ENCODE data around the gene CATSPER4. TPM values are rescaled to one million over a fixed set of nuclear protein-coding genes. Genes with fewer than 3 reads are reported as not detected.
A peak's percentile ranks its signal among the peaks of the same experiment; 100 is the strongest.

CATSPER4 gene
- total RNA-seq, 1 experiment from 2014 or later = not detected

DNA sequence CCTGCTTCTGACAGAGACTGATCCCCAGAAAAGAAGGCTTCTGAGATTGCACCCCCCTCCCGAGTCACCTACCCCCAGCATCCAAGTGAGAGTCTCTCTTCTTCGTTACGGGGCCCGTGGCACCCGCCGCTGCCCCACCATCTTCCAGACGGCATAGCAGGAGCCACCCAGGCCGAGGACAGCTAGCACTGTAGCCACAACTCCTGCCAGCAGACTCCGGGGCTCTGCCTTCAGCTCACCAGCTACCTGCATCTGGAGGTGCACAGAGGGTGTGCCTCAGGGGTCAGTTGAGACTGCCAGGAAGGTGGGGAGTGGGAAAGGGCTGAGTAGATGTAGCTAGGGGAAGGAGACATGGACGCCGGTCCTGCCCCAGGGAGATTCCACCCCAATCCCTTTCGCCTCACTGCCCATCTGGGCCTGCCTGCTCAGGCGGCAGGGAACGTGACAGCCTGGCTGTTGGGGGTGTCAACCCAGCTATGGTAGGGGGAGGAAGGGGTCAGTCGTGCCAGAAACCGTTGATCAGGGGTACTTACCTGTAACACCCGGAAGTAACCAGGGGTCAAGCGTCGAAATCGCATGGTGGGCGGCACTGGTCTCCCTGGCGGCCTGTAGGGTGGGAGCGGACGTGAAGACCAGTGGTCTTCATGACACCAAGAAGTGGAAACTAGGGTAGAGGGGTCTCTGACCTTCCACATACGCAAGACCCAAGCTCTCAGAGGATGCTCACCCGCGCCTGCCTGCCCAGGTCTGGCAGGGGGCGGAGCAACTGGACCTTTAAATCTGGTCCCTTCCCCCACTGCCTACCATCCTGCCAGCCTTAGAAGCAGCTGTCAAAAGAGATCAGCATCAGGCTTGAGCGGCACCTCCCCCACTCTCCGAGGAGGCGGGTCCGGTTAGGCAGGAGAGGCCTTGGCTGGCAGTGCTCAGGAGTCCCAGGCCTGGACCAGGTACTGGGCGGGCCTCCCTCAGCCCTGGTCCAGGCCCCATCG lies 19.0 kb upstream of the CATSPER4 start, which contains the start of gene ZNF593OS:
TSS of gene ZNF593OS (minus strand) at position 749 of the 989 bp plus-strand sequence. CDS start at position 578, 171 bp downstream.
- H3K36me3 ChIP-seq = no peaks in the 10 kb centered on the region
- peak; percentile 41 to 45 for DNase-seq
- H3K4me1 ChIP-seq = peaks cover 28% of the 10 kb centered on the region
- H3K4me3 ChIP-seq = peak within 1 kb of the TSS; percentile 92; the same call in 1 of the 2 replicates
- no peak within 1 kb of the TSS for H3K27ac ChIP-seq
- no peaks in the 10 kb centered on the region for H3K27me3 ChIP-seq
- no peaks in the 10 kb centered on the region for H3K9me3 ChIP-seq (replicated peaks)

- H3K27me3 ChIP-seq = no peaks in the 10 kb centered on the region
- H3K9me3 ChIP-seq (replicated peaks) = no peaks in the 10 kb centered on the region
- no peaks in the 10 kb centered on the region for H3K36me3 ChIP-seq
- no peak overlapping the region for H3K4me3 ChIP-seq
- no peak overlapping the region for H3K27ac ChIP-seq
- H3K4me1 ChIP-seq = peaks cover 5% of the 10 kb centered on the region; the same call in 1 of the 2 replicates
- DNase-seq = no peak
Measured at GRCh38 chr1:26175346-26175745, 15.1 kb upstream of the CATSPER4 start.

DNA sequence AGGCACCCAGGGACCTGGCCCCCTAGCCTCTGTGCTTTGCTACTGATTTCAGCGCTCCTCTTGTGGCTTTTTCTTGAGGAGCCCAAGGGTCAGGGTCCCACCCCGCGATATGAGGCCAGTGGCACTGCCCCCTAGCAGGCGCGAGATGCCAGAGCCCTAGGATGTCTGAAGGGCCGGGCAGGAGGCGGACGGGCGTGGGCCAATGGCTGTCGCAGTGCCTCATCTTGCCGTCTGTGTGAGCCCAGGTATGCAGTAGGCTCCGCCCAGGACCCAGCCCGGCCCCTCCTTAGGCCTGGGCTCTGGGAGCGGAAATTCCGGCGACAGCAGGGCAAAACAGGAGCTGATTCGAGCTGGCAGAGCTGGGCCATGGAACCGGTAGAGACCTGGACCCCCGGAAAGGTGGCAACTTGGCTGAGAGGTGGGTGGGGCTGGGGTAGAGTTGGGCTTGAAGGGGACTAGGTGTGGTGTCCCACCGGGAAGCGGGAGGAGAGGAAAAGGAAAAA lies 13.2 kb upstream of the CATSPER4 start, which contains the start of gene CNKSR1:
TSS of gene CNKSR1 (plus strand) at position 310 of the 503 bp plus-strand sequence. CDS start at position 367, 57 bp downstream.
- no peak for DNase-seq
- Histone ChIP-seq H3K9me3 (replicated peaks) (no peaks in the 10 kb centered on the region), H3K27me3 (no peaks in the 10 kb centered on the region), H3K4me3 (no peak within 1 kb of the TSS), H3K4me1 (no peaks in the 10 kb centered on the region), H3K27ac (no peak within 1 kb of the TSS), H3K36me3 (no peaks in the 10 kb centered on the region)

- DNase-seq = no peak
- Histone ChIP-seq H3K27me3 (no peaks in the 10 kb centered on the region), H3K4me1 (no peaks in the 10 kb centered on the region), H3K36me3 (no peaks in the 10 kb centered on the region), H3K4me3 (no peak overlapping the region), H3K27ac (no peak overlapping the region), H3K9me3 (replicated peaks) (no peaks in the 10 kb centered on the region)
Measured at GRCh38 chr1:26180010-26180506, 10.3 kb upstream of the CATSPER4 start.

DNA sequence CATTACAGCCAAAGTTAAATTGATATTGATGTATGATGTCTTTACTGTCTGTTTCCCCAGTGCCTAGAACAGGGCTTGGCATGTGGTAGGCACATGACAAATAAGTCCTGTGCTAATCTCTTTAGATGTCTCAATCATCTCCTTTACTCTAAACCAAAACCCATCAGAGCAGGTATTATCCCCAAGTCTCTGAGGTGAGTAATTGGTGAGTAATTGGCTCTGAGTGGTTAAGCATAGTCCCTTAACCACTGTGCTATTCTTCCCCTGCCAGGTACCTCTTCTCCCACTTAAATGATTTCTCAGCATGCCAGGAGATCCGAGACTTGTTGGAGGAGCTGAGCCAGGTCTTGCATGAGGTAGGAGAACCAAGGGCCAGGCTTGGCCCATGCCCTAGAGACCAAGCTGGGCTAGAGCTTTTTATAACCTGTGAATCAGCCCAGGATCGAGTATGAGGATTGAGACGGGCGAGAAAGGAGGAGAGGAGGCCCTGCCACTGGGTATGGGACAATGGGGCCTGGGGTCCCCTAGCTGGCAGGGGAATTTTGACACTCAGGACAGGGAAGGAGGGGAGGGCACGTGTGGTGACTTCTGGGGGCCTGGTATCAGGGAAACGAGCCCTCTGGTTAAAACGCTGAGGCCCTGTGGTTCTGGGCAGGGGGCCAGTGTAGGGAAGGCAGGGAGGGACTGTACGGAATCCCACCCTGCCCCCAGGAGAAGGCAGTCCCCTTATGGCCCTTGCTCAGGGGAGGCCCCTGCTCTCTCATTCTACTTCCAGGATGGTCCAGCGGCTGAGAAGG lies 8.6 kb upstream of the CATSPER4 start:
- DNase-seq = no peak
- no peaks in the 10 kb centered on the region for H3K4me1 ChIP-seq
- no peak overlapping the region for H3K27ac ChIP-seq
- H3K36me3 ChIP-seq = no peaks in the 10 kb centered on the region
- H3K9me3 ChIP-seq (replicated peaks) = no peaks in the 10 kb centered on the region
- H3K27me3 ChIP-seq = no peaks in the 10 kb centered on the region
- H3K4me3 ChIP-seq = no peak overlapping the region

DNA sequence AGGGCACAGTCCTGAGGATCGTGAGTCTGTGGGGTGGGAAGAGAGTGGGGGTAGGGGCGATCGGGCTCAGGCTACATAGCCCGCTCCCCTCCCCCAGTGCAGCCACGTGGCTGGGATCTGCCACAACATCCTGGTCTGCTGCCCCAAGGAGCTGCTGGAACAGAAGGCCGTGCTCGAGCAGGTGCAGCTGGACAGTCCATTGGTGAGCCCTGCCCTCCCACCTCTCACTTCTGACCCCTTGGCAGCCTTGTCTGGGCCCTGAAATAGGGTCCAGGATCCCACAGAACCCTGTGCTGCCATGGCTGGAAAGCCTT lies 8.1 kb upstream of the CATSPER4 start:
- Histone ChIP-seq H3K4me3 (no peak overlapping the region), H3K27me3 (no peaks in the 10 kb centered on the region), H3K4me1 (no peaks in the 10 kb centered on the region), H3K9me3 (replicated peaks) (no peaks in the 10 kb centered on the region), H3K27ac (no peak overlapping the region), H3K36me3 (no peaks in the 10 kb centered on the region)
- DNase-seq = no peak

- DNase-seq = no peak
- Histone ChIP-seq H3K27me3 (no peaks in the 10 kb centered on the region), H3K36me3 (no peaks in the 10 kb centered on the region), H3K27ac (no peak overlapping the region), H3K9me3 (replicated peaks) (no peaks in the 10 kb centered on the region), H3K4me1 (no peaks in the 10 kb centered on the region), H3K4me3 (no peak overlapping the region)
Measured at GRCh38 chr1:26184086-26184485, 6.3 kb upstream of the CATSPER4 start.

- Histone ChIP-seq H3K36me3 (no peaks in the 10 kb centered on the region), H3K9me3 (replicated peaks) (no peaks in the 10 kb centered on the region), H3K4me3 (no peak overlapping the region), H3K27me3 (no peaks in the 10 kb centered on the region), H3K27ac (no peak overlapping the region), H3K4me1 (no peaks in the 10 kb centered on the region)
- DNase-seq = no peak
Measured at GRCh38 chr1:26184883-26185282, 5.5 kb upstream of the CATSPER4 start.

GRCh38 chr1:26187882-26188281 lies 2.5 kb upstream of the CATSPER4 start:
- no peak for DNase-seq
- Histone ChIP-seq H3K27ac (no peak overlapping the region), H3K4me3 (no peak overlapping the region), H3K9me3 (replicated peaks) (no peaks in the 10 kb centered on the region), H3K27me3 (no peaks in the 10 kb centered on the region), H3K36me3 (no peaks in the 10 kb centered on the region), H3K4me1 (no peaks in the 10 kb centered on the region)

- Histone ChIP-seq H3K4me3 (no peak overlapping the region), H3K36me3 (no peaks in the 10 kb centered on the region), H3K27me3 (no peaks in the 10 kb centered on the region), H3K4me1 (no peaks in the 10 kb centered on the region), H3K9me3 (replicated peaks) (no peaks in the 10 kb centered on the region), H3K27ac (no peak overlapping the region)
- DNase-seq = no peak
Measured at GRCh38 chr1:26188477-26188876, 1.9 kb upstream of the CATSPER4 start.

DNA sequence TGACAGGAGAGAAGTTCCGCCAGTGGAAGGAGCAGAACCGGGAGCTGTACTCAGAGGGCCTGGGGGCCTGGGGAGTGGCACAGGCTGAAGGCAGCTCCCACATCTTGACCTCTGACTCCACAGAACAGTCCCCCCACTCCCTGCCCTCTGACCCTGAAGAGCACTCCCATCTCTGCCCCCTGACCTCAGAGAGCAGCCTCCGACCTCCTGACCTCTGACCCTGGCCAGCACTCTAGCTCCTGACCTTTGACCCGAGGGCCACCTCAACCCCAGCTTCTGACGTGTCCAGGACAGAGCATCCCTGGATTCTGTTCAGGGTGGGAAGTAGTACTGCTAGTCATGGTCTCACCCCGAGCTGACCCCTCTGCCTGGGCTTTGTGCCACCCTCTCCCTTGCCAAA lies 1.1 kb upstream of the CATSPER4 start:
- Histone ChIP-seq H3K27ac (no peak overlapping the region), H3K27me3 (no peaks in the 10 kb centered on the region), H3K36me3 (no peaks in the 10 kb centered on the region), H3K4me1 (no peaks in the 10 kb centered on the region), H3K9me3 (replicated peaks) (no peaks in the 10 kb centered on the region), H3K4me3 (no peak overlapping the region)
- no peak for DNase-seq

DNA sequence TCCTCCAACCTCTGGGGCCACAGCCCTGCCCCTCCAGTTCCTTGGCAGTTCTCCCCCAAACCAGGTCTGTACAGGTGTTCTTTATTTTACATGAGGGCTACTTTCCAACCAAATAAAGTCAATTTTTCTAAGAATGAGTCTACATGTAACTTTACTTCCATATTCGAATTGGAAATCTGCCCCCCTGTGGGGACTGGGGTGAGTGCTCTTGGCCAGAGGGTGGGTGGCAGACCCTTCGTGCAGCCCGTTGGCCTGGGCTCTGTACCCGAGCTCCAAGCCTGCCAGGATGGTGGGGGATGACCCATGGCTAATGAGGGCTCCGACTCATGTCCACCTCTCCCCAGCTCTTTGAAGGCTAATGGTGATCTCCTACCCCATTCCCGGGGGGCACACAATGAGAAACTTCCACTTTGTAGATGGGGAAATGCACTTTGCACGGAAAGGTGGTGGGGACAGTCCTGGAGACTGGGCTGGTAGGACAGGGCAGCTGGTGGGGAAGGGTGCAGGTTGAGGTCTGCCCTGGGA lies 589 bp upstream of the CATSPER4 start:
- no peak overlapping the region for H3K4me3 ChIP-seq
- no peak for DNase-seq
- H3K9me3 ChIP-seq (replicated peaks) = no peaks in the 10 kb centered on the region
- H3K27ac ChIP-seq = no peak overlapping the region
- H3K4me1 ChIP-seq = no peaks in the 10 kb centered on the region
- H3K27me3 ChIP-seq = no peaks in the 10 kb centered on the region
- no peaks in the 10 kb centered on the region for H3K36me3 ChIP-seq

GRCh38 chr1:26191739-26192138 lies 1.3 kb downstream of the CATSPER4 start:
- Histone ChIP-seq H3K27ac (no peak overlapping the region), H3K4me3 (no peak overlapping the region), H3K9me3 (replicated peaks) (no peaks in the 10 kb centered on the region), H3K4me1 (no peaks in the 10 kb centered on the region), H3K27me3 (no peaks in the 10 kb centered on the region), H3K36me3 (no peaks in the 10 kb centered on the region)
- no peak for DNase-seq

DNA sequence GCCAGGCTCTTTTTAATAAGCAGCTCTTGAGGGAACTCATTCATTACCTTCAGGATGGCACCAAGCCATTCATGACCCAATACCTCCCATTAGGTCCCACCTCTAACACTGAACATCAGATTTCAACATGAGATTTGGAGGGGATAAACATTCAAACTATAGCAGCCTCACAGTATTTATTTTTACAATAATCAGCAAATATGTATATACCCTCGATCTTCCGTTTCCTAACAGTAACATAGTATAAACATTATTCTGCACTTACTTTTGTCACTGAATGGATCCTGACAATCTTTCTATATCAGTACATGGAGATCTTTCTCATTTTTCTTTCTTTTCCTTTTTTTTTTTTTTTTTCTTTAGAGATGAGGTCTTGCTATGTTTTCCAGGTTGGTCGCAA lies 5.4 kb downstream of the CATSPER4 start:
- no peak overlapping the region for H3K4me3 ChIP-seq
- H3K27me3 ChIP-seq = no peaks in the 10 kb centered on the region
- no peak overlapping the region for H3K27ac ChIP-seq
- DNase-seq = no peak
- no peaks in the 10 kb centered on the region for H3K36me3 ChIP-seq
- no peaks in the 10 kb centered on the region for H3K4me1 ChIP-seq
- no peaks in the 10 kb centered on the region for H3K9me3 ChIP-seq (replicated peaks)

All from SJCRH30 (cell line).